BLaER1 (cell line): Measurements from ENCODE around the gene ANXA9.

ENCODE experiments used
- H3K27ac ChIP-seq: shearing (Covaris generic); formaldehyde crosslinking; 2 replicates; pipeline ENCODE4 v1.8.1; 2022
- H3K27me3 ChIP-seq: shearing (Covaris generic); formaldehyde crosslinking; 2 replicates; pipeline ENCODE4 v1.8.1; 2022
- H3K36me3 ChIP-seq: shearing (Covaris generic); formaldehyde crosslinking; 2 replicates; pipeline ENCODE4 v1.8.1; 2022
- H3K4me1 ChIP-seq: shearing (Covaris generic); formaldehyde crosslinking; 2 replicates; pipeline ENCODE4 v1.8.1; 2022
- H3K4me2 ChIP-seq: shearing (Covaris generic); formaldehyde crosslinking; 2 replicates; pipeline ENCODE4 v1.8.1; 2022
- H3K4me3 ChIP-seq: shearing (Covaris generic); formaldehyde crosslinking; 2 replicates; pipeline ENCODE4 v1.8.1; 2022
- H3K9ac ChIP-seq: shearing (Covaris generic); formaldehyde crosslinking; 2 replicates; pipeline ENCODE4 v1.8.1; 2022
- H3K9me3 ChIP-seq: shearing (Covaris generic); formaldehyde crosslinking; 2 replicates; pipeline ENCODE4 v1.8.1; 2022
- H4K20me1 ChIP-seq: shearing (Covaris generic); formaldehyde crosslinking; 2 replicates; pipeline ENCODE4 v1.8.1; 2022
- Cebpa-rat ChIP-seq: shearing (Covaris generic); IDR thresholded peaks from 2 replicates; pipeline ENCODE4 v1.8.1; 2022

ANXA9 gene

GRCh38 chr1:150987924-150988323 lies 5.8 kb downstream of the ANXA9 start:
- no peaks in the 10 kb centered on the region for H3K36me3 ChIP-seq
- H3K4me1 ChIP-seq, result peaks cover 3% of the 10 kb centered on the region
- H3K4me2 ChIP-seq, result no peak overlapping the region
- no peaks in the 10 kb centered on the region for H3K9me3 ChIP-seq
- no peaks in the 10 kb centered on the region for H3K27me3 ChIP-seq
- no peak overlapping the region for H3K4me3 ChIP-seq
- H3K27ac ChIP-seq, result no peak overlapping the region
- no peak for TF ChIP-seq Cebpa-rat
- no peak overlapping the region for H3K9ac ChIP-seq
- H4K20me1 ChIP-seq, result no peaks in the 10 kb centered on the region

GRCh38 chr1:150992626-150993025 lies 10.5 kb downstream of the ANXA9 start:
- Histone ChIP-seq H3K4me1 (no peaks in the 10 kb centered on the region), H3K36me3 (peaks cover 19% of the 10 kb centered on the region), H4K20me1 (no peaks in the 10 kb centered on the region), H3K9me3 (no peaks in the 10 kb centered on the region), H3K4me2 (no peak overlapping the region), H3K27me3 (no peaks in the 10 kb centered on the region), H3K27ac (no peak overlapping the region), H3K4me3 (no peak overlapping the region), H3K9ac (no peak overlapping the region)
- TF ChIP-seq Cebpa-rat, result no peak

- peaks cover 4% of the 10 kb centered on the region for H3K4me1 ChIP-seq
- no peaks in the 10 kb centered on the region for H4K20me1 ChIP-seq
- 0 out of 2 replicates have a peak overlapping the region, but pooled peaks have one; percentile 4 for H3K9ac ChIP-seq
- H3K4me3 ChIP-seq, result no peak overlapping the region
- H3K36me3 ChIP-seq, result peaks cover 35% of the 10 kb centered on the region
- H3K27ac ChIP-seq, result no peak overlapping the region
- no peaks in the 10 kb centered on the region for H3K9me3 ChIP-seq
- no peaks in the 10 kb centered on the region for H3K27me3 ChIP-seq
- no peak for TF ChIP-seq Cebpa-rat
- H3K4me2 ChIP-seq, result no peak overlapping the region
Observed at GRCh38 chr1:150994248-150994647, 12.2 kb downstream of the ANXA9 start.

GRCh38 chr1:150995460-150995859 lies 13.4 kb downstream of the ANXA9 start:
- Histone ChIP-seq H3K9ac (no peak overlapping the region), H3K27ac (no peak overlapping the region), H3K9me3 (no peaks in the 10 kb centered on the region), H4K20me1 (no peaks in the 10 kb centered on the region), H3K36me3 (peaks cover 47% of the 10 kb centered on the region), H3K4me3 (no peak overlapping the region), H3K27me3 (no peaks in the 10 kb centered on the region), H3K4me1 (peaks cover 11% of the 10 kb centered on the region), H3K4me2 (0 out of 2 replicates have a peak overlapping the region, but pooled peaks have one; percentile 25)
- no peak for TF ChIP-seq Cebpa-rat

DNA sequence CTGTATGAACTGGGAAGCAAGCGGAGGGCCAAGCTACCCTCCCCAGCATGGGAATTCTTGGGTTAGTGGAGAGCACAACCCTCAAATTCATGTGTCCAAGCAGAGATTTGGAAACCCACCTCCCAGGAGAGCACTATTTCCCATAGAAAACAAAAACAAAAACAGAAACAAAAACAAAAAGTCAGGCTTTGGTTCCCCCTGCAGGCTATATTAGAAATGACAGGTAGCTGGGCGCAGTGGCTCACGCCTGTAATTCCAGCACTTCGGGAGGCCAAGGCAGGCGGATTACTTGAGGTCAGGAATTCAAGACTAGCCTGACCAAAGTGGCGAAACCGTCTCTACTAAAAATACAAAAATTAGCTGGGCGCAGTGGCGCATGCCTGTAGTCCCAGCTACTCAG lies 13.8 kb downstream of the ANXA9 start:
- H3K4me1 ChIP-seq, result peaks cover 11% of the 10 kb centered on the region
- H3K27ac ChIP-seq, result no peak overlapping the region
- no peaks in the 10 kb centered on the region for H3K9me3 ChIP-seq
- no peak for TF ChIP-seq Cebpa-rat
- no peaks in the 10 kb centered on the region for H4K20me1 ChIP-seq
- H3K27me3 ChIP-seq, result no peaks in the 10 kb centered on the region
- no peak overlapping the region for H3K4me3 ChIP-seq
- peaks cover 52% of the 10 kb centered on the region for H3K36me3 ChIP-seq
- H3K4me2 ChIP-seq, result 0 out of 2 replicates have a peak overlapping the region, but pooled peaks have one; percentile 25
- no peak overlapping the region for H3K9ac ChIP-seq

DNA sequence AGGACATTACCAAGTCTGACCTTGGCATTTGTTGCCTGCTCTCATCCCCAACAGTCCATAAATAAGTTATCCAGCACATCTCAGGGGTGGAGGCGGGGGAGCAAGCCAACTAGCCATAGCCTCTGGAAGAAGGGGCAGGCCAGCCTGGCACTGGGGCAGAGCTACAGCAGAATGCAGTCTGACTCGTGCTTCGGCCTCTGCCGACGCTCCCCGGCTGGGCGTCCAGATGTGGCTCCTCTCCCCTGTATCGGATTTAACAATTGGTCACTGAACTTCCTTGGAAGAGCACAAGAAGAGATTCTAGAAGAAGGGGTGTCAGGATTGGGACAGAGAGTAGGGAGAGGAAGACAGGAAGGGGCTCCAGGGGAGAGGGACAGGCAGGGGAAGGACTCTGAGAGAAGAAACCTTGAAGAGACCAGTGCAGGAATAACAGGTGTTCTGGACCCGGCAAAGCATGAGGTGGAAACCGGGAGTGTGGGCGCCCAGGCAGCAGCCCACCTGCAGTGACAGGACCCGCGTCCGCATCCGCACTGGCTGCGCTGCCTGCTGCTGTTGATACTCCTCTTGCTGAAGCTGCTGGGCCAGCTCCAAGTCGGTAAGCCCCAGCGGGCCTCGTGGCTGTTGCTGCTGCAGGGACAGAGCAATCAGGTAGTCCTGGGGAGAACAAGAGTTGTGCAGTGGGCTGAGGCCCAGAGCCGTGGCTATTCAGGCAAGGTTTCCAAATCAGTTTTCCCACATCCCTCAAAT lies 15.2 kb downstream of the ANXA9 start:
- H3K9ac ChIP-seq, result no peak overlapping the region
- H3K4me2 ChIP-seq, result no peak overlapping the region
- no peak overlapping the region for H3K27ac ChIP-seq
- H3K27me3 ChIP-seq, result no peaks in the 10 kb centered on the region
- no peak overlapping the region for H3K4me3 ChIP-seq
- no peak for TF ChIP-seq Cebpa-rat
- H3K9me3 ChIP-seq, result no peaks in the 10 kb centered on the region
- H4K20me1 ChIP-seq, result no peaks in the 10 kb centered on the region; the same call in 1 of the 2 replicates
- peaks cover 14% of the 10 kb centered on the region for H3K4me1 ChIP-seq
- H3K36me3 ChIP-seq, result peaks cover 66% of the 10 kb centered on the region

- no peak overlapping the region for H3K4me2 ChIP-seq
- H4K20me1 ChIP-seq, result no peaks in the 10 kb centered on the region; the same call in 1 of the 2 replicates
- no peak overlapping the region for H3K27ac ChIP-seq
- H3K9ac ChIP-seq, result no peak overlapping the region
- H3K36me3 ChIP-seq, result peaks cover 71% of the 10 kb centered on the region
- no peak overlapping the region for H3K4me3 ChIP-seq
- TF ChIP-seq Cebpa-rat, result no peak
- no peaks in the 10 kb centered on the region for H3K27me3 ChIP-seq
- H3K4me1 ChIP-seq, result peaks cover 20% of the 10 kb centered on the region
- no peaks in the 10 kb centered on the region for H3K9me3 ChIP-seq
Observed at GRCh38 chr1:150997949-150998348, 15.9 kb downstream of the ANXA9 start.

GRCh38 chr1:150999051-150999674 lies 17.1 kb downstream of the ANXA9 start:
- Histone ChIP-seq H3K27ac (no peak overlapping the region; the same call in 1 of the 2 replicates), H3K9me3 (no peaks in the 10 kb centered on the region), H3K36me3 (peaks cover 71% of the 10 kb centered on the region), H3K27me3 (no peaks in the 10 kb centered on the region), H3K4me3 (no peak overlapping the region), H3K4me2 (no peak overlapping the region), H4K20me1 (no peaks in the 10 kb centered on the region; the same call in 1 of the 2 replicates), H3K4me1 (peaks cover 33% of the 10 kb centered on the region), H3K9ac (no peak overlapping the region)
- no peak for TF ChIP-seq Cebpa-rat

- H3K4me2 ChIP-seq, result no peak overlapping the region
- no peaks in the 10 kb centered on the region for H3K27me3 ChIP-seq
- H3K4me1 ChIP-seq, result peaks cover 40% of the 10 kb centered on the region
- no peaks in the 10 kb centered on the region; the same call in 1 of the 2 replicates for H4K20me1 ChIP-seq
- H3K4me3 ChIP-seq, result no peak overlapping the region
- no peak for TF ChIP-seq Cebpa-rat
- no peaks in the 10 kb centered on the region for H3K9me3 ChIP-seq
- no peak overlapping the region for H3K9ac ChIP-seq
- no peak overlapping the region for H3K27ac ChIP-seq
- H3K36me3 ChIP-seq, result peaks cover 71% of the 10 kb centered on the region
Observed at GRCh38 chr1:150999926-151000325, 17.8 kb downstream of the ANXA9 start.

GRCh38 chr1:151000408-151000807 lies 18.3 kb downstream of the ANXA9 start:
- Histone ChIP-seq H3K9me3 (no peaks in the 10 kb centered on the region), H3K4me2 (no peak overlapping the region), H3K36me3 (peaks cover 66% of the 10 kb centered on the region), H3K27me3 (no peaks in the 10 kb centered on the region), H4K20me1 (no peaks in the 10 kb centered on the region; the same call in 1 of the 2 replicates), H3K9ac (no peak overlapping the region), H3K4me1 (peaks cover 45% of the 10 kb centered on the region), H3K4me3 (no peak overlapping the region), H3K27ac (no peak overlapping the region)
- TF ChIP-seq Cebpa-rat, result no peak
